Stimulated activated CD4-positive, alpha-beta T cell treated with anti-CD3 and anti-CD28 coated beads, Interleukin-4, amount 100 ng/mL, for 1 hour (primary cell): ENCODE results near the gene TBC1D9.
A peak's percentile ranks its signal among the peaks of the same experiment; 100 is the strongest.
"Not testable (repeated sequence)": the region's sequence is repeated elsewhere in the genome, so short reads cannot be mapped to it uniquely, and the experiment has no call there.

Experiments
- DNase-seq: peaks from one replicate; pipeline ENCODE4 v3.0.0-alpha.2; 2020

Gene TBC1D9

GRCh38 chr4:140756319-140757231 is at the start of gene TBC1D9:
TBC1D9 (minus strand) TSS chr4:140756385; CDS start chr4:140756045, 340 bp downstream.
- DNase-seq: peak; percentile 2

DNA sequence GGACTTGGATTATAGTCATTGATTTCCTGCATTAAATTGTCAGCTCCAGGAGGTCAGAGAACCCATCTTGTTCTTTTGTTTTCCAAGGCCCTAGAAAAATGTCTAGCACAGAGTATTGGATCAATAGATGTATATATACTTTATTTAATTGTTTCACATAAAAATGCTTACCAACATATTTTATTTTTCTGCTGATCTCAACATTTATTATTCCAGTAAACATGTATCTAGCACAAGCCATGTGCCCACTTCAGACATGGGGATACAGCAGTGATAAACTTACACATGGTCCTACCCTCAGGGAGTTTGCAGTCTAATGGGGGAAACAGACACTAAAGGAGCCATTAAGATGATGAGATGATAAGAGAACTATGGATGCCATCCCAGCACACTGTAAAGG is 49.1 kb upstream of the TBC1D9 start:
- DNase-seq: no peak

- no peak for DNase-seq
Measured at GRCh38 chr4:140802591-140802990, 46.4 kb upstream of the TBC1D9 start.

DNA sequence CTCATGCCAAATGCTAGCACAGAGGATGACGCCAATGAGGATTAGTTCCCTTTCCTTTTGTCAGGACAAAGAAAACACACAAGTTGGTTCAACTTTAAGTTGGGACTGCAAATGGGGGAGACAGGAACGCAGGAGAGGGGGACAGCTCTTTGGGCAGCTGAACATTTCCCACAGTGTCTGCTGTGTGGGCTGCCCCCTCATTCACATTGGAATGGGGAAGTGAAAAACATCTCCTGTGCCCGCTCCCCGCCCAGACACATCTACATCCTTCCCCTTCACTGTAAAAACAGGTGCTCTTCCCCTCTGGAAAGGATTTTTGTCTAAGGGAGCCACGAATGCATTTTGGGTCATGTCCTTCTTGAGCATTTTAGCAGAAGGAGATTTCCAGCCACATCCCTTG is 44.5 kb upstream of the TBC1D9 start:
- no peak for DNase-seq

DNA sequence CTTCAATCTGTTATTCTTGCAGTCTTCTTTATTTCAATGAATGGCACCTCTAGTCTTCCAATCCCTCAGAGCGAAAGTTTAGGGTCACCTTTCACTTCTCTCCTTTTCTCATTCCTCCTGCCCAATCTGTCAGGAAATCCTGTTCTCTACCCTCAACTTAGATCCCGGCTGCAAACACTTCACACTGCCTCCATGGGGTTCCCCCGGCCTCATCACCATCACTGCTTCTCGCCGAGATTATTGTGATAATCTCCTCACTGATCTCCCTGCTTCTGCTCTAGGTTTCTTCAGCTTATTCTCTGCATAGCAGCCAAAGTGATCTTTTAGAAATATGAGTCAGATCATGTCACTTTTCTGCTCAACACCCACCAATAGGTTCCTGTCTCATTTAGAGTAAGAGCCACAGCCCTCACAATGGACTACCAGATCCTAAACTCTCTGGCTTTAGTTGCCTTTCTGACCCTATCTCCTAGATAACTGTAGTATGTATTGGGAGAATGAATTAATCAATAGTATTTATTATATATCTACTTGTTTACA is 43.6 kb upstream of the TBC1D9 start:
- no peak for DNase-seq

- DNase-seq: no peak
Measured at GRCh38 chr4:140793291-140793690, 37.1 kb upstream of the TBC1D9 start.

DNA sequence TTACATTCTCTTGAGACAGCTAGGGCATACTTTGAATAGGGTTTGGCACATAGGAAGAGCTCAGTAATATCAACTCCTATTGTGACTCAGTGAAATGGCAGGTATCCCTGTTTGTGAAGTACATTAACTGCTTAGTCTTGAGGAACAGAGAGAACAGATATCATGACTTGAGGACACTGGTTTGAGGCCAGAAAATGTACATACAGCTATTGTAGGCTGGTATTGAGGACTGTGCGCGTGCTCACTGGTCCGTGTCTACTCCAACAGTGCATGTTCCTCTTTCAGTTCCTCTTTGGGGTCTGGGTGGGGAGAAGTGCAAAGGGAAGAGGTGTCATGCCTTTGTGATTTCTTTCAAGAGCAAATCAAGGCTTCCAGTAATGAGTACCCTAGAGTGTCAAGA is 34.6 kb upstream of the TBC1D9 start:
- no peak for DNase-seq

- DNase-seq: no peak
Measured at GRCh38 chr4:140790171-140790570, 34.0 kb upstream of the TBC1D9 start.

DNA sequence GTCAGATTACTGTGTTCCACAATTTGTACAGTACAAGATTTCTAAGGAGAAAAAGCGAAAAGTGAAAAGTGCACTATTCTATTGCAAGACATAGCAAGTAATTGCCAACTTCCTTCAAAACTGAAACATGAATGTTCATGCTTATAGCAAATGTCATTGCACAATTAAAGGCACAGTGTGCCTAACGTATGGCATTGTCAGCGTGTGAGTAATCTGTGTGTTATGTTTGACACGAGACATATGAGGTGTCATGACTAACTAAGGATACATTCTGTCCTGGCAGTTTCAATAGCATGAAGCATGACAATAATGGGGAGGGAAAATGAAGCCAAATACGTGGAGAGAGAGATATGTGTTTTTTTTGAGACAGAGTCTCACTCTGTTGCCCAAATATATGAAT is 33.6 kb upstream of the TBC1D9 start:
- DNase-seq: no peak

GRCh38 chr4:140782787-140783186 is 26.6 kb upstream of the TBC1D9 start:
- not testable (repeated sequence) for DNase-seq

DNA sequence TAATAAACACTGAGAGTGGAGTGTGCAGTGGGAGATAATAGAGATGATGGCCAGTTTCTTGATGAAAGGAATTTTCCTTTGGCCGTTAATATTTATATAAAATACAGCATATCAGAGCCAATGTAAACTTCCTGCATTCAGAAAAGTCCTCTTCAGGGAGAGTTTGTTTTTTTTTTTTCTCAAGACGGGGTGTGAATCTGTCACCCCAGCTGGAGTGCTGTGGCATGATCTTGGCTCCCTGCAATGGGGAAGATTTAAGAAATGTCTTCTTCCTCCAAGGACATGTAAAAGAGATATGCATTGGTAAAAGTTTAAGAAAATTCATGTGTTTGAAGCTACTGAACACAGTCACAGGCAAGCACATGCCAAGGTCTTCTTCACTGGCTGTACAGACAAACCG is 25.4 kb upstream of the TBC1D9 start:
- DNase-seq: no peak

- no peak for DNase-seq
Measured at GRCh38 chr4:140777894-140778293, 21.7 kb upstream of the TBC1D9 start.

DNA sequence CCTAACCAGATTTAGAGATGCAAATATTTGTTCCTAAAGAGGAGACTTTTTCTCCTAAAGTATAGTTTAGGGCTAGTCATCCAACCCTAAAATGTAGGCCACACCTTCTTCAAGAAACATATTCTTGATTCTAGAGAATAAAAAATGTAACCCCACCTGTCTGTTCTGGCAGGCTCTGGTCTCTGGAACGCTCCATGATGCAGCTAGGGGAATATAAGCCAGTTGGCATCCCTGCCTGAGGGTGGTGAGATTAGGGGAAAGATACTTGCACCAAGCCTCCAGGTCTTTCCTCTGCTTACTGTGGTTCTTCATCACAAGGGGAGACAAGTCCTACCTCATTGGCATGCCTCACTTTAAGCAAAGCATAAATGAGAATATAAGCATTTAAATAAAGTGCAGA is 21.2 kb upstream of the TBC1D9 start:
- DNase-seq: no peak

DNA sequence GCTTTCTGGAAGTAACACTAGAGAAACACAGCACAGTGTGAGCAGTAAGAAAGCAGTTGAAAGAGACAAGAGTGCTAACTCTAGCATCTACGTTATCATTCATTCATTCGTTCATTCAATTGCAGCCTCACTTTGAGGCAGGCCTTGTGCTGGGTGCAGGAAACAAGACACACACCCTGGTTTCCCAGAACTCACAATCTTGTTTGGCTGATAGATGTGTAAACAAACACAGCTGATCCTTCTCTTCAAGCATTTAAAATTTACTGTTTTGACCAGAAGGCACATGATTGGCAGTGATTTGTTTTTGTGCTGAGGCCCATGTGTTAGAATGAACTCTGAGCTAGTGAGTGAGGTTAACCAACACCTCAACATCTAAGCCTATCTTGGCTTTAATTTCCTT is 20.4 kb upstream of the TBC1D9 start:
- DNase-seq: no peak

DNA sequence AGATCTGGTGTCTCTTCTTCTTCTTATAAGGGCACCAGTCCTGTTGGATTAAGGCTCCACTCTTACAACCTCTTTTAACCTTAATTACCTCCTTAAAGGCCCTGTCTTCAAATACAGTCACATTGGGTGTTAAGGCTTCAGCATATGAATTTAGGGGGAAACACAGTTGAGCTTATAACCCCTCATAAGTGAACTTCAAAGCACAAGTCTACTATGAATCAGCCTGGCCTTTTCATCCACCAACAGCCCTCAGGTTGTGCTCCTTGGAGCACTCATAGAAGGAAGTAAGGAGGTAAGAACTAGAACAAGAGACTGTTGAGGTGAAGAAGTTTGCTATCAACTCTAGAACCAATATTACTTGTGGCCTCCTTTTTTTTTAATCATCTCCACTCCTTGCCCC is 18.8 kb upstream of the TBC1D9 start:
- no peak for DNase-seq

GRCh38 chr4:140774510-140774909 is 18.3 kb upstream of the TBC1D9 start:
- DNase-seq: no peak

DNA sequence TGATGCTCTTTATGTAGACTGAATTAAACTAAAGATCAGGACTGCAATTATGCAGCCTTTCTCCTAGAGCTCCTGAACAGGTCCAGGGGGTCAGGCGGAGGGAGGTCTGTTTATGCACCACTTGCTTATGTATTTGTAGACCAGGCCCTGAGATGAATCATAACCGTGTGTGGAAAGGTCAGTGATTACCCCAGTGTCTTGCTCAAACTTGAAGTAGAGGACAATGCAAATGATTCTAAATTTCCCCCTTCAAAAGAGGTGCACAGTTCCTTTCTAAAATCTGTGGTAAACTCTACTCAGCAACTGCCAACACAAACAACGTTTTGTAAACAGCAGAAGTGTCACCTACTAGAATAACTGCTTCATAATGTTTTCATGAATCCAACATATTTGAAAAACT is 13.0 kb upstream of the TBC1D9 start:
- no peak for DNase-seq

DNA sequence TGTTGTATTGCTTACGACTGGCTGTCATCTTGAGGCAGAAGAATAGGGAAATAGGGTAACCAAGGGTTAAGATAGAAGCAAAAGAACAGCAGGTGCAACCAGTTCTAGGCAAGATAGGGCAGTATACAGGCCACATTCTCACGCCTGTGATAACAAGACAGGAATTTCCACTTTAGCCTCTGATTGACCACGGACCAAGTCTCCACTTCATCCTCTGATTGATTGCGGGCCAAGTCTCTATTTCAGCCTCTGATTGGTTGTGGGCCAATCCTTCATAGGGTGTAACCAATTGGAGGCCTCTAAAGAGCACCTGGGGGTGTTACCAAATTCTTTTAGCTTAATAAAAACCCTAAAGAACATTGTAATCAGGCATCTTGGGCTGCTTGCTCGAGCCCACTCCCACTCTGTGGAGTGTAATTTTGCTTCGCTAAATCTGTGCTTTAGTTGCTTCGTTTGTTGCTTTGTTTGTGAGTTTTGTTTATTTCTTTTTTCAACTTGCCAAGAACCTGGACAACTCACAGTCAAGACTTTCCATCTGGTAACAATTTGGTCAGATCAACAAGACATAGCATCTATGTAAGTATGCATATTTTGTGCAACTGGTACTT is 8.7 kb upstream of the TBC1D9 start:
- DNase-seq: no peak

GRCh38 chr4:140762202-140762601 is 6.0 kb upstream of the TBC1D9 start:
- no peak for DNase-seq

DNA sequence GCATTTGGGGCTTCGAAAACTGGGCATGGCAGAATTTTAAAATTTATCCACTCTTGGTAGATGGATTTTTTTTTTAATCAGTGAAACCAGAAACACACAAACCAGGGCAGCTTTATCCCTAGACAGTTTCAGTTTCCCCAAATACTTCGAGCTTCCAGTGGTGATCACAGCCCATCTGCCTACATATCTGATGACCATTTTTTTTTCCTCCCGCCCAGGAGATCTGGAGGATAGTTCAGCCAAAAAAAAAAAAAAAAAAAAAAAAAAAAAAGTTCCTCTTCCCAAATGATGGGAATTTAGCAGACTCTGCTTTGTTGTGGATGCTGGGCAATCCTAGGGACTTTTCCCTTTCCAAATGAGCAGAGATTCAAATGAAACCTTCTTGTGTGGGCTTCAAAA is 1.0 kb upstream of the TBC1D9 start:
- no peak for DNase-seq

- no peak for DNase-seq
Measured at GRCh38 chr4:140755774-140756318, 339 bp downstream of the TBC1D9 start.

DNA sequence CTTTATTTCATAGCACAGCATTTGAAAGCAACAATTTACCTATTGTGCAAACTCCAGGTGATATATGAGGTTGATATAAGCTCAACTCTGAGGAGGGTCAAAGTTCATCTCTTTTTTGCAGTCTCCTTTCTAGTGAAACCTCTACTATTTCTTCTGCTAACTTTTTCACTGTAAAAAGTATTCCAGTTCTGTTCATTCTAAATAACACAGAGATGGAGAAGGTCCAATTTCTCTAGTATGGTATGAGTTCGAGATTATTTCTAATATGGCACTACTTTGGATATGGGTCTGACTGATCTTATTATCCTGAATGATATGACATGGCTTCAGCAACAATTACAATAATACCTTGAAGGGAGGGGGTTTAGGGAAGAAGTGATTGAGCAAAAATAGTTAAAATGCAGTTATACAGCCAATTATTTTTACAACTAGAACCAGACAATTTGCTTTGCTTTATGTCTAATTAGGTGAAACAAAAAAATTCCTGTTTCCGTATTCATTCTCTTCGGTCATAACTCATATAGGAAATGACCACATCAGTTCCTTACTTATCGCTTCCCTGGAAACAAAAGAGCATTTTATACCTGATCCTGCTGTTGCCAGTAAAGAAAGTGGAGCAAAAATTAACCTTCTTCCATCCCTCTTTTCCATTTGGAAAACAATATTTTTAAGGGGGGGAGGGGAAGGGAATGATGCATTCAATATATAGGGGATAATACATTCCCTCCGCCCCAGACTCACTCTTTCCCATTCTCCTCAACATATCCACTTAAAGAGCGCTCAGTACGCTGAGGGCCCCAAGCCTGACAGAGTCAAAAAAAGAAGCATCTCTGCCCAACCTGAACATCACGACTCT is 1.0 kb downstream of the TBC1D9 start:
- no peak for DNase-seq

GRCh38 chr4:140753329-140753728 is 2.9 kb downstream of the TBC1D9 start:
- DNase-seq: no peak
